HG03521 (cell line): ENCODE measurements around the gene TBXAS1.
"Not testable (repeated sequence)": the region's sequence is repeated elsewhere in the genome, so short reads cannot be mapped to it uniquely, and the experiment has no call there.

ENCODE experiments used
- ATAC-seq: cut with Tn5 transposase; IDR thresholded peaks from one replicate; pipeline ENCODE4 v1.9.1; 2021; ENCODE audit warnings: mild to moderate bottlenecking, moderate library complexity; ENCODE audit not compliant: unreplicated experiment

TBXAS1 gene

GRCh38 chr7:139886899-139887298 lies 57.8 kb downstream of the TBXAS1 start:
- ATAC-seq = no peak

- no peak for ATAC-seq
Measured at GRCh38 chr7:139887992-139888481, 59.0 kb downstream of the TBXAS1 start.

- ATAC-seq = no peak
Measured at GRCh38 chr7:139889186-139889871, 60.3 kb downstream of the TBXAS1 start.

- ATAC-seq = no peak
Measured at GRCh38 chr7:139893461-139893860, 64.4 kb downstream of the TBXAS1 start.

GRCh38 chr7:139893999-139894398 lies 64.9 kb downstream of the TBXAS1 start:
- no peak for ATAC-seq

- no peak for ATAC-seq
Measured at GRCh38 chr7:139895141-139895829, 66.2 kb downstream of the TBXAS1 start.

- ATAC-seq = no peak
Measured at GRCh38 chr7:139896288-139896687, 67.2 kb downstream of the TBXAS1 start.

- no peak for ATAC-seq
Measured at GRCh38 chr7:139896831-139897230, 67.8 kb downstream of the TBXAS1 start.

- no peak for ATAC-seq
Measured at GRCh38 chr7:139897422-139898090, 68.5 kb downstream of the TBXAS1 start.

- no peak for ATAC-seq
Measured at GRCh38 chr7:139898483-139898882, 69.4 kb downstream of the TBXAS1 start.

- no peak for ATAC-seq
Measured at GRCh38 chr7:139899328-139899955, 70.4 kb downstream of the TBXAS1 start.

GRCh38 chr7:139900326-139900725 lies 71.3 kb downstream of the TBXAS1 start:
- no peak for ATAC-seq

GRCh38 chr7:139901056-139901795 lies 72.2 kb downstream of the TBXAS1 start:
- no peak for ATAC-seq

GRCh38 chr7:139901901-139902300 lies 72.8 kb downstream of the TBXAS1 start:
- ATAC-seq = no peak

GRCh38 chr7:139902436-139903102 lies 73.5 kb downstream of the TBXAS1 start:
- ATAC-seq = no peak

GRCh38 chr7:139903103-139903477 lies 74.0 kb downstream of the TBXAS1 start:
- not testable (repeated sequence) for ATAC-seq

- no peak for ATAC-seq
Measured at GRCh38 chr7:139906879-139907278, 77.8 kb downstream of the TBXAS1 start.

GRCh38 chr7:139908792-139909191 lies 79.7 kb downstream of the TBXAS1 start:
- no peak for ATAC-seq

- ATAC-seq = no peak
Measured at GRCh38 chr7:139909379-139910050, 80.5 kb downstream of the TBXAS1 start.
